Measurements from ENCODE around the gene ADRM1. TPM values are rescaled to one million over a fixed set of nuclear protein-coding genes. Genes with fewer than 3 reads are reported as not detected.

The ADRM1 gene
- total and polyA plus RNA-seq, 10 of the 15 experiments (the other 5 are each of a cell fraction or from before 2014, with no cell fraction given) = 3.4 to 213 (median 95.9) TPM

DNA sequence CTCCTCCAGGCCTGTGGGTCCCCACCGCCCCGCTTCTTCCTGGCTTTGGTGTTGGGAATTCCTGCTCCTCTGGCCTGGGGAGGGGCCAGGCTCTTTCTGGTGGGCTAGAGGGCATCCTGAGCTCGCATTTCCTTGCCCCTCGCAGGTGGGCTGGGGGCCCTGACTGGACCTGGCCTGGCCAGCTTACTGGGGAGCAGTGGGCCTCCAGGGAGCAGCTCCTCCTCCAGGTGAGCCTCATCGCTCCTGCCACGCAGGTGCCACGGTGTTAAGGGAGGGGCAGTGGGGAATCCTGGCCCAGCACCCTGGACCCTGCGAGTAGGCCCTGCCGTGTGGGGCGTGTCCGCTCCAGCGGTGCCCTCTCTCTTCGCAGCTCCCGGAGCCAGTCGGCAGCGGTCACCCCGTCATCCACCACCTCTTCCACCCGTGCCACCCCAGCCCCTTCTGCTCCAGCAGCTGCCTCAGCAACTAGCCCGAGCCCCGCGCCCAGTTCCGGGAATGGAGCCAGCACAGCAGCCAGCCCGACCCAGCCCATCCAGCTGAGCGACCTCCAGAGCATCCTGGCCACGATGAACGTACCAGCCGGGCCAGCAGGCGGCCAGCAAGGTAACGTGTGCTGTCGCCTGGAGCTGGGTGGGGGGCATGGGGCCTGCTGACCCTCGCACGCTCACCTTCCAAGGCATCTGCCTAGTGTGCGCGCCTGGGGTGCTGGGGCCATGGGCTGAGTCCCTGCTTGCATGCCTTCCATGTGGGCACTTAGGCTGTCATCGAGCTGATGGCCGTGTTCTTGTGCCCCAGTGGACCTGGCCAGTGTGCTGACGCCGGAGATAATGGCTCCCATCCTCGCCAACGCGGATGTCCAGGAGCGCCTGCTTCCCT, 4.7 kb downstream of the ADRM1 start:
- no peak overlapping the region for H3K4me2 ChIP-seq (ENCODE audit: control insufficient read depth, insufficient read depth)
- no peaks in the 10 kb centered on the region for H3K9me3 ChIP-seq (replicated peaks; ENCODE audit: control insufficient read depth, insufficient read depth, low read length)
- ChIA-PET SMC1A (ENCODE audit: uncharacterized antibody, unreplicated experiment) (no interaction called here), CTCF (no interaction called here), POLR2A (no interaction called here), RAD21 (ENCODE audit: unreplicated experiment) (no interaction called here)
- 96% methylated on average over 32 of the region's 42 CpGs for WGBS (ENCODE audit: insufficient coverage, insufficient replicate concordance, low lambda C conversion rate, missing lambda C conversion rate)
- peaks cover 15 to 26% of the 10 kb centered on the region in 2 experiments; a peak in 3 of 4 replicates for H3K36me3 ChIP-seq (ENCODE audit: control insufficient read depth in 2 of 2, insufficient read depth in 2 of 2, low read length in 1 of 2)
- H3K9ac ChIP-seq (ENCODE audit: control insufficient read depth, insufficient read depth, low read length) = no peak overlapping the region
- FAIRE-seq = no peak
- H2AFZ ChIP-seq (ENCODE audit: control insufficient read depth, low read depth, low read length) = no peak overlapping the region
- no TSS peak for BruUV-seq (replicated peaks)
- H3K27me3 ChIP-seq (replicated peaks in 1 of 2; ENCODE audit: control insufficient read depth in 2 of 2, insufficient read depth in 2 of 2, low read length in 1 of 2) = no peaks in the 10 kb centered on the region
- no peak overlapping the region for H3K4me3 ChIP-seq
- peaks cover 34% of the 10 kb centered on the region for H3K79me2 ChIP-seq (ENCODE audit: control insufficient read depth, insufficient read depth, low read length)
- H3K27ac ChIP-seq (ENCODE audit: control insufficient read depth, insufficient read depth) = no peak overlapping the region
- TF ChIP-seq PAX5 (IDR thresholded peaks at IDR 0.05; ENCODE audit: borderline replicate concordance, low read depth, low read length) = no peak
- peak; percentile 36; the same call in 1 of the 2 replicates for TF ChIP-seq POLR2A (IDR thresholded peaks at IDR 0.05; ENCODE audit: low read depth, low read length)
- TF ChIP-seq RCOR1 (conservative IDR thresholded peaks at IDR 0.05; ENCODE audit: low read depth, low read length) = no peak
- ATAC-seq = no peak
- DNase-seq (ENCODE audit: low read depth, low spot score) = no peak
- intact Hi-C loops (cut with micrococcal nuclease; ENCODE audit: unreplicated experiment) (no loop called here), in situ Hi-C loops (cut with MboI) (loop anchor here (5.0 to 10.0 kb wide), 2 partner anchors 75 to 307 kb away; no protein-coding TSS in a partner anchor)
- peaks cover 13% of the 10 kb centered on the region for H4K20me1 ChIP-seq (ENCODE audit: control insufficient read depth, insufficient read depth)
- H3K4me1 ChIP-seq (ENCODE audit: control insufficient read depth, insufficient read depth, low read length) = peaks cover 10% of the 10 kb centered on the region

DNA sequence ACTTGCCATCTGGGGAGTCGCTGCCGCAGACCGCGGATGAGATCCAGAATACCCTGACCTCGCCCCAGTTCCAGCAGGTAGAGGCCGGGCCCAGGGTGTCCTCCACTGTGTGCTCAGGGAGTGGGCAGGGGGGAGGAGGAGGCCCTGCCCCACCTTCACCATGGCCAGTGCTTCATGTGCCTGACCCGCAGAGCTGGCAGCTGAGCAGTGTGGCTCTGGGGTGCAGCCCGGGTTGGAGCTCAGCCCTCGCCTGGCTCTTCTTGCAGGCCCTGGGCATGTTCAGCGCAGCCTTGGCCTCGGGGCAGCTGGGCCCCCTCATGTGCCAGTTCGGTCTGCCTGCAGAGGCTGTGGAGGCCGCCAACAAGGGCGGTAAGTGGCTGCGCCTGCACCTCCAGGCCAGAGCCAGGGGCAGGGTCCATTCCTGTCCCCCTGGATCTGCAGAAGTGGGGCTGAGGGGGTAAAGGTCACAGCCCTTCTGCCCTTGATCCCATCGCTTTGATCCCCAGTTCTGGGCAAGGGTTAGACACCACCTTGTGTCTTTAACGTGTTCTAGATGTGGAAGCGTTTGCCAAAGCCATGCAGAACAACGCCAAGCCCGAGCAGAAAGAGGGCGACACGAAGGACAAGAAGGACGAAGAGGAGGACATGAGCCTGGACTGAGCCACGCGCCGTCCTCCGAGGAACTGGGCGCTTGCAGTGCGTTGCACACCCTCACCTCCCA, 5.5 kb downstream of the ADRM1 start:
- no peak overlapping the region for H3K9ac ChIP-seq (ENCODE audit: control insufficient read depth, insufficient read depth, low read length)
- no peak overlapping the region for H3K27ac ChIP-seq (ENCODE audit: control insufficient read depth, insufficient read depth)
- intact Hi-C loops (cut with micrococcal nuclease; ENCODE audit: unreplicated experiment) (no loop called here), in situ Hi-C loops (cut with MboI) (loop anchor here (5.0 to 10.0 kb wide), 2 partner anchors 74 to 307 kb away; no protein-coding TSS in a partner anchor)
- H3K36me3 ChIP-seq (ENCODE audit: control insufficient read depth in 2 of 2, insufficient read depth in 2 of 2, low read length in 1 of 2) = peaks cover 15 to 26% of the 10 kb centered on the region in 2 experiments; a peak in 3 of 4 replicates
- no peaks in the 10 kb centered on the region for H3K9me3 ChIP-seq (replicated peaks; ENCODE audit: control insufficient read depth, insufficient read depth, low read length)
- H3K79me2 ChIP-seq (ENCODE audit: control insufficient read depth, insufficient read depth, low read length) = peaks cover 31% of the 10 kb centered on the region
- 92% methylated on average over 24 of the region's 29 CpGs for WGBS (ENCODE audit: insufficient coverage, insufficient replicate concordance, low lambda C conversion rate, missing lambda C conversion rate)
- no peak overlapping the region for H2AFZ ChIP-seq (ENCODE audit: control insufficient read depth, low read depth, low read length)
- ATAC-seq (no peak), DNase-seq (ENCODE audit: low read depth, low spot score) (no peak), FAIRE-seq (no peak)
- TSS peak; percentile 29 for BruUV-seq (replicated peaks)
- ChIA-PET SMC1A (ENCODE audit: uncharacterized antibody, unreplicated experiment) (no interaction called here), RAD21 (ENCODE audit: unreplicated experiment) (no interaction called here), POLR2A (no interaction called here), CTCF (no interaction called here)
- H3K4me3 ChIP-seq = no peak overlapping the region
- no peaks in the 10 kb centered on the region for H3K27me3 ChIP-seq (replicated peaks in 1 of 2; ENCODE audit: control insufficient read depth in 2 of 2, insufficient read depth in 2 of 2, low read length in 1 of 2)
- H3K4me1 ChIP-seq (ENCODE audit: control insufficient read depth, insufficient read depth, low read length) = peaks cover 10% of the 10 kb centered on the region
- H4K20me1 ChIP-seq (ENCODE audit: control insufficient read depth, insufficient read depth) = peaks cover 13% of the 10 kb centered on the region
- no peak overlapping the region for H3K4me2 ChIP-seq (ENCODE audit: control insufficient read depth, insufficient read depth)
- no peak for TF ChIP-seq IKZF1 (conservative IDR thresholded peaks at IDR 0.05)
- TF ChIP-seq, protein P1, sequence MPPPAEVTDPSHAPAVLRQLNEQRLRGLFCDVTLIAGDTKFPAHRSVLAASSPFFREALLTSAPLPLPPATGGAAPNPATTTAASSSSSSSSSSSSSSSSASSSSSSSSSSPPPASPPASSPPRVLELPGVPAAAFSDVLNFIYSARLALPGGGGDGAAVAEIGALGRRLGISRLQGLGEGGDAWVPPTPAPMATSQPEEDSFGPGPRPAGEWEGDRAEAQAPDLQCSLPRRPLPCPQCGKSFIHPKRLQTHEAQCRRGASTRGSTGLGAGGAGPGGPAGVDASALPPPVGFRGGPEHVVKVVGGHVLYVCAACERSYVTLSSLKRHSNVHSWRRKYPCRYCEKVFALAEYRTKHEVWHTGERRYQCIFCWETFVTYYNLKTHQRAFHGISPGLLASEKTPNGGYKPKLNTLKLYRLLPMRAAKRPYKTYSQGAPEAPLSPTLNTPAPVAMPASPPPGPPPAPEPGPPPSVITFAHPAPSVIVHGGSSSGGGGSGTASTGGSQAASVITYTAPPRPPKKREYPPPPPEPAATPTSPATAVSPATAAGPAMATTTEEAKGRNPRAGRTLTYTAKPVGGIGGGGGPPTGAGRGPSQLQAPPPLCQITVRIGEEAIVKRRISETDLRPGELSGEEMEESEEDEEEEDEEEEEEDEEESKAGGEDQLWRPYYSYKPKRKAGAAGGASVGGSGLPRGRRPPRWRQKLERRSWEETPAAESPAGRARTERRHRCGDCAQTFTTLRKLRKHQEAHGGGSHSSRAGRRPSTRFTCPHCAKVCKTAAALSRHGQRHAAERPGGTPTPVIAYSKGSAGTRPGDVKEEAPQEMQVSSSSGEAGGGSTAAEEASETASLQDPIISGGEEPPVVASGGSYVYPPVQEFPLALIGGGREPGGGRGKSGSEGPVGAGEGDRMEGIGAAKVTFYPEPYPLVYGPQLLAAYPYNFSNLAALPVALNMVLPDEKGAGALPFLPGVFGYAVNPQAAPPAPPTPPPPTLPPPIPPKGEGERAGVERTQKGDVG (CRISPR knock-in tag; IDR thresholded peaks at IDR 0.05) = no peak
- TF ChIP-seq SUZ12 (IDR thresholded peaks at IDR 0.05; ENCODE audit: unreplicated experiment) = no peak
- TF ChIP-seq, protein P2, sequence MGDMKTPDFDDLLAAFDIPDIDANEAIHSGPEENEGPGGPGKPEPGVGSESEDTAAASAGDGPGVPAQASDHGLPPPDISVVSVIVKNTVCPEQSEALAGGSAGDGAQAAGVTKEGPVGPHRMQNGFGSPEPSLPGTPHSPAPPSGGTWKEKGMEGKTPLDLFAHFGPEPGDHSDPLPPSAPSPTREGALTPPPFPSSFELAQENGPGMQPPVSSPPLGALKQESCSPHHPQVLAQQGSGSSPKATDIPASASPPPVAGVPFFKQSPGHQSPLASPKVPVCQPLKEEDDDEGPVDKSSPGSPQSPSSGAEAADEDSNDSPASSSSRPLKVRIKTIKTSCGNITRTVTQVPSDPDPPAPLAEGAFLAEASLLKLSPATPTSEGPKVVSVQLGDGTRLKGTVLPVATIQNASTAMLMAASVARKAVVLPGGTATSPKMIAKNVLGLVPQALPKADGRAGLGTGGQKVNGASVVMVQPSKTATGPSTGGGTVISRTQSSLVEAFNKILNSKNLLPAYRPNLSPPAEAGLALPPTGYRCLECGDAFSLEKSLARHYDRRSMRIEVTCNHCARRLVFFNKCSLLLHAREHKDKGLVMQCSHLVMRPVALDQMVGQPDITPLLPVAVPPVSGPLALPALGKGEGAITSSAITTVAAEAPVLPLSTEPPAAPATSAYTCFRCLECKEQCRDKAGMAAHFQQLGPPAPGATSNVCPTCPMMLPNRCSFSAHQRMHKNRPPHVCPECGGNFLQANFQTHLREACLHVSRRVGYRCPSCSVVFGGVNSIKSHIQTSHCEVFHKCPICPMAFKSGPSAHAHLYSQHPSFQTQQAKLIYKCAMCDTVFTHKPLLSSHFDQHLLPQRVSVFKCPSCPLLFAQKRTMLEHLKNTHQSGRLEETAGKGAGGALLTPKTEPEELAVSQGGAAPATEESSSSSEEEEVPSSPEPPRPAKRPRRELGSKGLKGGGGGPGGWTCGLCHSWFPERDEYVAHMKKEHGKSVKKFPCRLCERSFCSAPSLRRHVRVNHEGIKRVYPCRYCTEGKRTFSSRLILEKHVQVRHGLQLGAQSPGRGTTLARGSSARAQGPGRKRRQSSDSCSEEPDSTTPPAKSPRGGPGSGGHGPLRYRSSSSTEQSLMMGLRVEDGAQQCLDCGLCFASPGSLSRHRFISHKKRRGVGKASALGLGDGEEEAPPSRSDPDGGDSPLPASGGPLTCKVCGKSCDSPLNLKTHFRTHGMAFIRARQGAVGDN (IDR thresholded peaks at IDR 0.05) = no peak
- TF ChIP-seq MTA2 (IDR thresholded peaks at IDR 0.05; ENCODE audit: low read depth) = no peak
